HG02588 (cell line): ENCODE measurements around the gene GABARAP.

Experiments
- ATAC-seq: cut with Tn5 transposase; IDR thresholded peaks from one replicate; pipeline ENCODE4 v1.9.1; 2021; ENCODE audit warnings: mild to moderate bottlenecking, moderate library complexity; ENCODE audit not compliant: unreplicated experiment

GABARAP gene

GRCh38 chr17:7241090-7241733 is 1.0 kb downstream of the GABARAP start:
- ATAC-seq, result no peak

- ATAC-seq, result no peak
These were observed 1.9 kb downstream of the GABARAP start for GRCh38 chr17:7240375-7240774.

DNA sequence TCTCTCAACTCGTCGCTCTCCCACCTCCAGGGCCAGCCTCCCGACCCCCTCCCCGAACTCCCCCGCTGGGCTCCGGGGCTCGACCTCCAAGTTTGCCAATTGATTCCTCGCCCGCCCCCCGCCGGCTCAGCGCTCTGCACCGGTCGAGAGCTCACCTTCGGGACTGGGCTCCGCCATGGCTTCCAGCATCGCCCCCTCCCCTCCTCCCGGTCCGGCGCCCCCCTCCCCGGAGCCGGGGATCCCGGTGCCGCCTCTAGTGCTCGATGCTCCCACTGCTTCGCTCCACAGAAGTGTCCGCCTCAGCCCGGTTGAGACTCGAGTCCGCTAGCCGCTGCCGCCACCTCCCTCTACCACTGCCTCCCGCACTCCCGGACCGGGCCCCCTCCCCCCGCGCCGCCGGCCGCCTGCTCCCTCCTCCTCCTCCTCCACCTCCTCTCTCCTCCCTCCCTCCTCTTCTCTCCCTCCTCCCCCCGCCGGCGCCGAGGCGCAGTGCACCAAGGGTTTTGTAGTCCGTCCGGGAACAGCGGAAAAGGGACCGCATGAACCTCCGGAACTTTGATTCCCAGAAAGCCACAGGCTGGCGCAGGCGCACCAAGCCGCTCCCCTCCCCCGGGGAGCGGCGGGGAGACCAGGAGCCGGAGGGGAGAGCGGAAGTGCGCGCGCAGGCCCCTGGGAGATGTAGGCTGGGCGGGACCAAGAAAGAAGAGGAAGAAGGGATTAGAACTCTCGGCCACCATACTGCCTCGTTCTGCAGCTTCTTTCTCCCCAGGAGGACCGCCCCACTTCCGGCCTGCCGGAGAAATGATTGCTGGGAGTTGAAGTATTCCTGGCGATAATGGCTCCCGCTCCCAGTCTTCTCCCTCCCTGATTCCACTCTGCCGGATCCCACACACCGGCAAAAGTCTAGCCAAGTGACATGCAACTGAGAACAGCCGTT is 2.9 kb downstream of the GABARAP start, which contains the start of gene PHF23:
TSS of gene PHF23 (minus strand) at position 367 of the 937 bp plus-strand sequence. CDS start at position 189, 178 bp downstream.
- peak; percentile 42 for ATAC-seq

- no peak for ATAC-seq
These were observed 3.7 kb downstream of the GABARAP start for GRCh38 chr17:7238420-7239090.

DNA sequence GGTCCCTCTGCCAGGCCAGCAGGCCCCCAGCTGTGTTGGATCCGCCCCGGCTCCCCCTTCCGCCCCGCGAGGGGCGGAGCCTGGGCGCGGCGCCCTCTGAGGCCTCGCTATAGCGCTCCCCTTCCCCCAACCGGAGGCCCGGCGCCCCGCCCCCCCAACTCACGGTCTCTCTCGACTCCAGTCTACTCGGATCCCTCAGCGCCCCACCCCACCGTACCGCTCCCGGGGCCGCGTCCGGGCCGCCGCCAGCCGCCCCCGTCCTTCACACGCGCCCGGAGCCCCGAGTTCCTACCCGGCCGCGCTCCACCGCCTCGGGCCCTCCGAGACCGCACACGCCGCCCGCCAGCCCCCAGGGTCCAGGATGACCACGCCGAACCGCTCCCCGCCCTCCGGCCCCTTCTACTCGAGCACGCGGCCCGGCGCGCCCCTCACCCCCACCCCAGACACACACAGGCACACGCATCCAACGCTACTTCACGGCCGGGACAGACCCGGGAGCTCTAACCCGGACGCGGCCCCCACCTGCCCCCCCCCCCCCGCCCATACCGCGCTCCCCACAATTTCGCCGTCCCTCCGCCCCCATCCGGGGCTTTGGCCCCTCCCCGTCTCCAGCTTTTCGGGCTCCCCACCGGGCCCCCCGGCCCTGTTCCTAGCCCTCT is 4.4 kb downstream of the GABARAP start:
- ATAC-seq, result no peak

- no peak for ATAC-seq
These were observed 4.9 kb downstream of the GABARAP start for GRCh38 chr17:7237266-7237760.

DNA sequence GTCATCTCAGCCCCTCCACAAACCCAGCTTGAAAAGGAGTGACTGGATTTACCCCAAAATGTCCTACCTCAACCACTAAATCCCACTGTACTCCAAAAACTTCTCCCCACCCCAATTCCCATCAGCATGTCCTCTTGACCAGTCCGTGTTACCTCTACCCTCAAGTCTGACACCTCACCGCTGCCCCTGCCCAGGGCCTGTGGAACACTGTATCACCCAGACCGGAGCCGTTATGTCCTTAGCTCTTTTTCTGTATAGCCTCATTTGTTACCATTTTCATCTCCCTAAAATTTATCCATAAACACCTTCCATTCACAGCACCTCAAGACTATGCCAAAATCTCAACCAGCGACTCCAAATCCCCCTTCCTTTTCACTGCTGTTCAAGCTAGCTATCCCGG is 5.4 kb downstream of the GABARAP start:
- no peak for ATAC-seq

GRCh38 chr17:7235693-7236665 is 6.3 kb downstream of the GABARAP start:
- ATAC-seq, result no peak

DNA sequence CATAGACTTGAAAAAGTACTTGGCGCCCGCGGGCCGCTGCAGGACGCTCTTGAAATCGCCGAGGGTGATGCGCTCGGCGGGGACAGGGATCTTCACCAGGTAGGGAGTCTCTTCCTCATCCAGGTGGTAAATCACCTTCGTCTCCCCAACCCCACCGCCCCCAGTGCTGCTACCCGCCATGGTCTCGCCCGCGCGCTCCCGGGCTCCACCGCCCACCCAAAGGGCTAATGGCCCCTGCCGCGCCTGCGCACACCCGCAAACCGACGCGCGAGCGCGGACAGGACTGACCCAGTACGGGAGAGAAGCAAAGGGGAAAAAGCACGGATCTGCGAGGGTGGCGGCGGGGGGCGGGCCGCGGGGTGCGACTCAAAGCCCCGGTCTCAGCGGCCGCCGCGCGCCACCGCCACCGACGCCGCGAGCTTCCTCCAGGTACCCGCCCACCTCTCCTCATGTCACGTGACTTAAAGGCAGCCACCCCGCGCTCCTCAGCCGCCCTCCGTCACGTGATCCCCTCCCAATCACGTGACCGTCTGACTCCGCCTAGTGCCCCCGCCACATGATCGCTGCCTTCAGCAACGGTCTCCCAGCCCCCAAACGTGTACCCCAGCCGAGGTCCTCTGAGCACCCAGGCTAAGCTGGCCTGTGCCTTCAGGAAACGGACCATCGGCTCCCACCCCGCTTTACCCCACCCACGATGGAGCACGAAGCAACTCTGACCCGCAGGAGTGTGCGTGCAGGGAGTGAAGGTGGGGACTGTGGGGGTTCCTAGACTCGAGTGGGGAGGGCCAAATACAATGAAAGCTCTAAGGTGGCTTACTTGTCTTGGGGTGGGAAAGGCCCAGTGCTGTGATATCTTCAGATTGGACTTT is 7.9 kb downstream of the GABARAP start, which contains the start of gene DVL2:
TSS of gene DVL2 (minus strand) at position 435 of the 869 bp plus-strand sequence. CDS start at position 180, 255 bp downstream.
- peak; percentile 51 for ATAC-seq

DNA sequence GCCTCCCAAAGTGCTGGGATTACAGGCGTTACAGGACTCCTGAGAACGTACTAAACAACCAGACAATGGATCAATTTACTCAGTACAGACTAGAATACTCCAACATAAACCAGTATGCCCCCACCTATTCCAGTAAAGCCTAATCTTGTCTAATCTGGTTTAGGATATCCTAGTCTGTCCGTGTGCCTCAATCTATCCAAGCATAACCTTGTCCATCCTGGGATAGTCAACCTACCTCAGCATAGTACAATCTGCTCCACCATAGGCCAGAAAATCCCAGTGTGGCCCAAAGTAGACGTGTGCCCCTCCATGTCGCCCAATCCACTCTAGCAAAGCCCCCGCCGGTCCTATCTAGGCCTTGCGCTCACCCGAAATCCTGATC is 8.6 kb downstream of the GABARAP start:
- ATAC-seq, result no peak

GRCh38 chr17:7232114-7232513 is 10.1 kb downstream of the GABARAP start:
- no peak for ATAC-seq

GRCh38 chr17:7229504-7229903 is 12.7 kb downstream of the GABARAP start:
- ATAC-seq, result no peak

GRCh38 chr17:7228920-7229319 is 13.3 kb downstream of the GABARAP start:
- ATAC-seq, result no peak

DNA sequence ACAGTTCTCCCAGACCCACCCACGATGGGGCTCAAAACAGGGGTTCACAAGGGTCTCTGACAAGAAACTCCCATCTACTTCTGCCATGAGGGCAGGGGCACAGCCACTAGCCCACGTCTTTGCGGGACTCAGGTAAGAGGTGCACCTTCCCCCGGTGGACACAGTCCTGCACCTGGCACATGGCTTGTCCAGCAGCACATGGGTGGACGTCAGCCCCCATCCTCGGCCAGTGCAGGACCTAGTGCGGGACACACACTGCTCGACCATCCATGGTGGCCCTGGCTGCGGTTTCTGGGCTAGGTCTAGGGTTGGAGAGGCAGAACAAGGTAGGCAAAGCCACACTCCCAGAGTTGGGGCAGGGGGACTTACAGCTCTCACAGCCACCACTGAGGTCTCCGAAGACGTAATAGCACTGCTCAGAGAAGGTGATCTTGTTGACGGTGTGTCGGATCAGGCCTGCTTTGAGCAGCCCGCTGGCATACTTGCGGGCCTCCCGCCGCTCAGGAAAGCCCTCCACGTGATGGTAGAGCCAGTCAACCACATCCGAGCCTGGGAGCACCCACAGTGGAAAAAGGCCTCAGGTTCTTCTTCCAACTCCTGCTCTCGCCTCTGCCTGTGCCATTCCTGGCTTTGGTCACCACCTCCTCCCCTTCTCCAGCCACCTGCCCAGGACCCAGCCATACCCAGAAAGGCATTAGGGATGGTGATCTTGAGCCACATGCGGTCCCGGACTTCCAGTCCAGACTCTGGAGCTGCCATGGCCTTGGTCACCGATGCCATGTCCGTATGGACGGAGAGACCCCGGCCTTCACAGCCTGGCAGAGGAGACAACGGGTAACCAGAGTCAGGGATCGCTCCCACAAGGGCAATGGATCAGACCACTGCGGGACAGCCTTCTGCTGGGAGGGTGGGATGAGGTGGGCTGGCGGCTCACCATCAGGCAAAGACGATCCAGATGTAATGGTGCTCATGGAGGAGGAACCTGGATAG is 15.2 kb downstream of the GABARAP start:
- ATAC-seq, result no peak

GRCh38 chr17:7225711-7226331 is 16.4 kb downstream of the GABARAP start:
- no peak for ATAC-seq

DNA sequence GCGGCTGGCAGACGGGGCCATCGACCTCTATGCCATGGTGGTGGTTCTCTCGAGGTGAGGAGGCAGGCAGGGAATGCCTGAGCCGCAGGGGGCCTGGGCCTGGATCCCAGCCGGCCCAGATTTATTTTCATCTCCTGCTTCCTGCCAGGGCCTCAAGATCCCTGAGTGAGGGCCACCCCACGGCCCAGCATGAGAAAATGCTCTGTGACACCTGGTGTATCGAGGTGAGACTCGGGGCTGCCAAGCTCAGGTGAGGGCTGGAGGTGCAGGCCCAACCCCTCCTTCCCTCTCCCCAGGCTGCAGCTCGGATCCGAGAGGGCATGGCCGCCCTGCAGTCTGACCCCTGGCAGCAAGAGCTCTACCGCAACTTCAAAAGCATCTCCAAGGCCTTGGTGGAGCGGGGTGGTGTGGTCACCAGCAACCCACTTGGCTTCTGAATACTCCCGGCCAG is 17.6 kb downstream of the GABARAP start:
- no peak for ATAC-seq

- ATAC-seq, result no peak
These were observed 18.1 kb downstream of the GABARAP start for GRCh38 chr17:7224110-7224509.
